Skeletal muscle tissue (tissue), 4 donors: ENCODE data around the gene HSPA14. TPM values are rescaled to one million over a fixed set of nuclear protein-coding genes. Genes with fewer than 3 reads are reported as not detected.
"Not testable (repeated sequence)": the region's sequence is repeated elsewhere in the genome, so short reads cannot be mapped to it uniquely, and the experiment has no call there.

ENCODE experiments used
- H3K27ac ChIP-seq: one replicate; pipeline ENCODE4 v1.7.0; 2013; ENCODE audit warnings: mild to moderate bottlenecking, low read depth, low read length, inconsistent platforms
- H3K27me3 ChIP-seq, 3 donors: one replicate each; pipeline ENCODE4 v1.7.0; 2013; ENCODE audit warnings: low read length in 3 of 3; ENCODE audit not compliant: control insufficient read depth in 3 of 3, insufficient read depth in 3 of 3
- H3K36me3 ChIP-seq, 3 donors: one replicate each; pipeline ENCODE4 v1.7.0; 2013; ENCODE audit warnings: low read length in 3 of 3; ENCODE audit not compliant: control insufficient read depth in 3 of 3, insufficient read depth in 3 of 3
- H3K4me1 ChIP-seq, 3 donors: one replicate each; pipeline ENCODE4 v1.7.0; 2013; ENCODE audit warnings: low read length in 3 of 3, mild to moderate bottlenecking in 3 of 3; ENCODE audit not compliant: control insufficient read depth in 3 of 3, insufficient read depth in 3 of 3
- H3K4me3 ChIP-seq, 3 donors: one replicate each; pipeline ENCODE4 v1.7.0; 2013; ENCODE audit warnings: low read length in 3 of 3
- H3K9ac ChIP-seq, 3 donors: one replicate each; pipeline ENCODE4 v1.7.0; 2013; ENCODE audit warnings: low read length in 3 of 3, mild to moderate bottlenecking in 3 of 3, moderate library complexity in 2 of 3, low read depth in 1 of 3
- H3K9me3 ChIP-seq, 3 donors: one replicate each; pipeline ENCODE4 v1.7.0; 2013; ENCODE audit warnings: low read length in 3 of 3; ENCODE audit not compliant: control insufficient read depth in 3 of 3
- total RNA-seq: library from RNA; depleted of rRNA; stranded (reverse); fragments of >200 nt; gene quantifications from one replicate; pipeline ENCODE4 v1.2.3, GENCODE V29; 2014
- donor health status: Osteomylitis.

The HSPA14 gene
- total RNA-seq, 1 donor from 2014 or later = 11.0 TPM

- H3K36me3 ChIP-seq, H3K4me1 ChIP-seq, H3K9me3 ChIP-seq, H3K9ac ChIP-seq, H3K27me3 ChIP-seq, H3K27ac ChIP-seq, H3K4me3 ChIP-seq: not testable (repeated sequence)
These were observed 21.4 kb upstream of the HSPA14 start for GRCh38 chr10:14816717-14817116.

- H3K9me3 ChIP-seq = no peaks in the 10 kb centered on the region
- H3K4me3 ChIP-seq = no peak overlapping the region
- H3K27me3 ChIP-seq = no peaks in the 10 kb centered on the region
- H3K4me1 ChIP-seq = no peaks in the 10 kb centered on the region
- no peak overlapping the region for H3K9ac ChIP-seq
- H3K27ac ChIP-seq = no peak overlapping the region
- peaks cover 0 to 4% (median 3%) of the 10 kb centered on the region in 3 donors for H3K36me3 ChIP-seq
These were observed 17.9 kb upstream of the HSPA14 start for GRCh38 chr10:14820010-14820774.

- no peak overlapping the region for H3K4me3 ChIP-seq
- H3K27ac ChIP-seq = no peak overlapping the region
- H3K36me3 ChIP-seq = peaks cover 0 to 7% (median 3%) of the 10 kb centered on the region in 3 donors
- H3K4me1 ChIP-seq = no peaks in the 10 kb centered on the region
- H3K9ac ChIP-seq = no peak overlapping the region
- H3K9me3 ChIP-seq = no peaks in the 10 kb centered on the region
- no peaks in the 10 kb centered on the region for H3K27me3 ChIP-seq
These were observed 17.3 kb upstream of the HSPA14 start for GRCh38 chr10:14820775-14821154.

GRCh38 chr10:14821635-14822375, 16.3 kb upstream of the HSPA14 start:
- no peak overlapping the region for H3K27ac ChIP-seq
- no peak overlapping the region for H3K4me3 ChIP-seq
- no peak overlapping the region for H3K9ac ChIP-seq
- no peaks in the 10 kb centered on the region for H3K4me1 ChIP-seq
- peaks cover 0 to 7% (median 3%) of the 10 kb centered on the region in 3 donors for H3K36me3 ChIP-seq
- H3K27me3 ChIP-seq = no peaks in the 10 kb centered on the region
- no peaks in the 10 kb centered on the region for H3K9me3 ChIP-seq

GRCh38 chr10:14822879-14823755, 15.0 kb upstream of the HSPA14 start:
- Histone ChIP-seq H3K9ac (no peak overlapping the region), H3K27ac (no peak overlapping the region), H3K4me1 (no peaks in the 10 kb centered on the region), H3K9me3 (no peaks in the 10 kb centered on the region), H3K36me3 (peaks cover 0 to 7% (median 3%) of the 10 kb centered on the region in 3 donors), H3K4me3 (no peak overlapping the region), H3K27me3 (no peaks in the 10 kb centered on the region)

GRCh38 chr10:14823966-14824365, 14.1 kb upstream of the HSPA14 start:
- Histone ChIP-seq H3K27me3 (no peaks in the 10 kb centered on the region), H3K36me3 (peaks cover 0 to 7% (median 3%) of the 10 kb centered on the region in 3 donors)

GRCh38 chr10:14826076-14826829, 11.9 kb upstream of the HSPA14 start:
- Histone ChIP-seq H3K27ac (no peak overlapping the region), H3K4me3 (no peak overlapping the region), H3K4me1 (no peaks in the 10 kb centered on the region), H3K36me3 (peaks cover 0 to 7% (median 3%) of the 10 kb centered on the region in 3 donors), H3K9me3 (no peaks in the 10 kb centered on the region), H3K27me3 (no peaks in the 10 kb centered on the region), H3K9ac (no peak overlapping the region)

More at GRCh38 chr10:14823966-14824365, 14.1 kb upstream of the HSPA14 start:
- H3K4me3 ChIP-seq = no peak overlapping the region
- no peak overlapping the region for H3K9ac ChIP-seq
- H3K27ac ChIP-seq = no peak overlapping the region
- H3K9me3 ChIP-seq = no peaks in the 10 kb centered on the region
- no peaks in the 10 kb centered on the region for H3K4me1 ChIP-seq

GRCh38 chr10:14833106-14833505, 5.0 kb upstream of the HSPA14 start:
- Histone ChIP-seq H3K4me3 (no peak overlapping the region), H3K36me3 (peaks cover 4 to 20% (median 15%) of the 10 kb centered on the region in 3 donors), H3K27me3 (no peaks in the 10 kb centered on the region), H3K9ac (no peak overlapping the region), H3K9me3 (no peaks in the 10 kb centered on the region), H3K27ac (no peak overlapping the region), H3K4me1 (peaks cover 4 to 13% (median 12%) of the 10 kb centered on the region in 3 donors)

- no peak overlapping the region for H3K9ac ChIP-seq
- peak overlapping the region; percentile 99 for H3K27ac ChIP-seq
- no peaks in the 10 kb centered on the region for H3K27me3 ChIP-seq
- peaks cover 8 to 23% (median 20%) of the 10 kb centered on the region in 3 donors for H3K4me1 ChIP-seq
- no peak overlapping the region for H3K4me3 ChIP-seq
- H3K9me3 ChIP-seq = no peaks in the 10 kb centered on the region
- H3K36me3 ChIP-seq = peaks cover 4 to 24% (median 20%) of the 10 kb centered on the region in 3 donors
These were observed 1.9 kb upstream of the HSPA14 start for GRCh38 chr10:14836208-14836607.
